HG03045 (cell line): ENCODE results near the gene MAGEB1.

Experiments
- ATAC-seq: cut with Tn5 transposase; IDR thresholded peaks from one replicate; pipeline ENCODE4 v1.9.1; 2021; ENCODE audit warnings: mild to moderate bottlenecking, moderate library complexity; ENCODE audit not compliant: unreplicated experiment

The MAGEB1 gene

GRCh38 chrX:30296408-30297254 is 49.7 kb downstream of the MAGEB1 start:
- no peak for ATAC-seq

- no peak for ATAC-seq
These were observed 54.3 kb downstream of the MAGEB1 start for GRCh38 chrX:30301208-30301607.
